Measurements from ENCODE around the gene DERA. TPM values are rescaled to one million over a fixed set of nuclear protein-coding genes. Genes with fewer than 3 reads are reported as not detected.

The DERA gene
- total and polyA plus RNA-seq, 2 of the 13 experiments (the other 11 are each of a cell fraction or from before 2014, with no cell fraction given) = 24.0 to 51.3 TPM

- TF ChIP-seq THAP11 (CRISPR knock-in tag; IDR thresholded peaks at IDR 0.05) = no peak; the same call in 1 of the 2 replicates
- no peak for TF ChIP-seq LRRFIP1 (CRISPR knock-in tag; conservative IDR thresholded peaks at IDR 0.05)
- TF ChIP-seq REL (CRISPR knock-in tag; conservative IDR thresholded peaks at IDR 0.05) = no peak
- TF ChIP-seq GATAD1 (CRISPR knock-in tag; IDR thresholded peaks at IDR 0.05) = no peak
- TF ChIP-seq MTA1 (CRISPR knock-in tag; IDR thresholded peaks at IDR 0.05; ENCODE audit: borderline replicate concordance) = no peak
- TF ChIP-seq, protein P1, sequence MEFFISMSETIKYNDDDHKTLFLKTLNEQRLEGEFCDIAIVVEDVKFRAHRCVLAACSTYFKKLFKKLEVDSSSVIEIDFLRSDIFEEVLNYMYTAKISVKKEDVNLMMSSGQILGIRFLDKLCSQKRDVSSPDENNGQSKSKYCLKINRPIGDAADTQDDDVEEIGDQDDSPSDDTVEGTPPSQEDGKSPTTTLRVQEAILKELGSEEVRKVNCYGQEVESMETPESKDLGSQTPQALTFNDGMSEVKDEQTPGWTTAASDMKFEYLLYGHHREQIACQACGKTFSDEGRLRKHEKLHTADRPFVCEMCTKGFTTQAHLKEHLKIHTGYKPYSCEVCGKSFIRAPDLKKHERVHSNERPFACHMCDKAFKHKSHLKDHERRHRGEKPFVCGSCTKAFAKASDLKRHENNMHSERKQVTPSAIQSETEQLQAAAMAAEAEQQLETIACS (CRISPR knock-in tag; IDR thresholded peaks at IDR 0.05) = no peak
- TF ChIP-seq ZNF780A (CRISPR knock-in tag; IDR thresholded peaks at IDR 0.05) = no peak
- TF ChIP-seq ZNF101 (CRISPR knock-in tag; IDR thresholded peaks at IDR 0.05; ENCODE audit: borderline replicate concordance, low read depth) = no peak
- no peak for TF ChIP-seq KDM1A (CRISPR knock-in tag; IDR thresholded peaks at IDR 0.05)
- TF ChIP-seq SETDB1 (CRISPR knock-in tag; IDR thresholded peaks at IDR 0.05; ENCODE audit: borderline replicate concordance) = no peak
- TF ChIP-seq SNRNP70 (IDR thresholded peaks at IDR 0.05; ENCODE audit: low read depth, low read length) = no peak
- TF ChIP-seq CREB1 (IDR thresholded peaks at IDR 0.05) = no peak
- TF ChIP-seq CREB1 (CRISPR knock-in tag; IDR thresholded peaks at IDR 0.05) = no peak
- TF ChIP-seq, protein P2, sequence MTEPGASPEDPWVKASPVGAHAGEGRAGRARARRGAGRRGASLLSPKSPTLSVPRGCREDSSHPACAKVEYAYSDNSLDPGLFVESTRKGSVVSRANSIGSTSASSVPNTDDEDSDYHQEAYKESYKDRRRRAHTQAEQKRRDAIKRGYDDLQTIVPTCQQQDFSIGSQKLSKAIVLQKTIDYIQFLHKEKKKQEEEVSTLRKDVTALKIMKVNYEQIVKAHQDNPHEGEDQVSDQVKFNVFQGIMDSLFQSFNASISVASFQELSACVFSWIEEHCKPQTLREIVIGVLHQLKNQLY (CRISPR knock-in tag; IDR thresholded peaks at IDR 0.05) = no peak
- TF ChIP-seq MXD4 (CRISPR knock-in tag; IDR thresholded peaks at IDR 0.05) = peak; percentile 44
- peak; percentile 74 for TF ChIP-seq TAF1 (CRISPR knock-in tag; IDR thresholded peaks at IDR 0.05)
- TF ChIP-seq ZNF496 (CRISPR knock-in tag; IDR thresholded peaks at IDR 0.05; ENCODE audit: insufficient replicate concordance) = no peak
- no peak for TF ChIP-seq ZNF782 (CRISPR knock-in tag; IDR thresholded peaks at IDR 0.05; ENCODE audit: borderline replicate concordance)
- TF ChIP-seq, protein P3, sequence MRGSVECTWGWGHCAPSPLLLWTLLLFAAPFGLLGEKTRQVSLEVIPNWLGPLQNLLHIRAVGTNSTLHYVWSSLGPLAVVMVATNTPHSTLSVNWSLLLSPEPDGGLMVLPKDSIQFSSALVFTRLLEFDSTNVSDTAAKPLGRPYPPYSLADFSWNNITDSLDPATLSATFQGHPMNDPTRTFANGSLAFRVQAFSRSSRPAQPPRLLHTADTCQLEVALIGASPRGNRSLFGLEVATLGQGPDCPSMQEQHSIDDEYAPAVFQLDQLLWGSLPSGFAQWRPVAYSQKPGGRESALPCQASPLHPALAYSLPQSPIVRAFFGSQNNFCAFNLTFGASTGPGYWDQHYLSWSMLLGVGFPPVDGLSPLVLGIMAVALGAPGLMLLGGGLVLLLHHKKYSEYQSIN (CRISPR knock-in tag; IDR thresholded peaks at IDR 0.05; ENCODE audit: borderline replicate concordance) = no peak
- no peak for TF ChIP-seq CENPT (CRISPR knock-in tag; IDR thresholded peaks at IDR 0.05; ENCODE audit: low read depth)
- TF ChIP-seq ZNF615 (CRISPR knock-in tag; IDR thresholded peaks at IDR 0.05; ENCODE audit: borderline replicate concordance) = no peak
- TF ChIP-seq MIER3 (CRISPR knock-in tag; IDR thresholded peaks at IDR 0.05; ENCODE audit: borderline replicate concordance) = peak; percentile 15; the same call in 1 of the 2 replicates
- TF ChIP-seq JUN (CRISPR knock-in tag; IDR thresholded peaks at IDR 0.05) = no peak
Measured at GRCh38 chr12:15910864-15911721, at the start of gene DERA (continued).

Data from HepG2 (cell line).